T-helper 9 cell (primary cell): ENCODE data around the gene SUMF1.
A peak's percentile ranks its signal among the peaks of the same experiment; 100 is the strongest.

ENCODE experiments used
- DNase-seq: peaks from one replicate; pipeline ENCODE4 v3.0.0-alpha.2; 2020
- total RNA-seq, 2 donors: gene quantifications; one replicate each; lab custom pipeline; 2026; lab: John Stamatoyannopoulos, UW

Gene SUMF1
- total RNA-seq = 16.9 to 23.2 reads per million in 2 donors

DNA sequence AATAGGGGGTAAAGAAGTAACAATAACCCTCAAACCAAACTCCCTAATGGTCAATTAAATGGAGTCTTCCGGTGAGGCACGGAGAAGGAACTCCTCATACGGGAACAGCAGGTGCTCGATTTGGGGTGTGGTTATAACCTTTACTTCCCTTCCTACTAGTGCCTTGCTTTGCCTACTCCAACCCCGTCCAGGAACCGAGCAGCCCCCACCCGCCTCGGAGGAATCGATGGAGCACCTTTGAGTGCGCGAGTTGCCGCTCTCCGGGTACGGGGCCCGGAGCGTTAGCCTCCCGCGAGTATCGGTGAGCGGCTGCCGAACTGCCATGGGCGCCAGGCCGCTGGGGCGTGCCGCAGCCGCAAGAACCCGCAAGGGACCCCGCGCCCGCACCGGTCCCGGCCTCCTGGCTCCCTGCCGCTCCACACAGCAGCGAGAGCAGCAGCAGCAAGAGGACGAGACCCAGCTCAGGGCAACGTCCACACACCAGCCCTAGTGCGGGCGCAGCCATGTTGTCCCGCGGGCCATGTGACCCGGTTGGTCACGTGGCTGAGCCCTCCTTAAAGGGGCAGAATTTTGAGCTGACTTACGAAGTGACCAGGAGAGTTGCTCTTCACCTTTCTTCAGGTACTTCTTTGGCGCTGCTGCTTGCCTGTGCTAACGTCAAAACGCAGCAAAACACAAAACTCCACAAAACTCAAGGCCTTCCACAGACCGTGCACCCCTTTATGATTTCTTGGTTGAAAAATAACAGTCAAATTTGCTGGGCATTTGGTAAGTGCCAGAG, at the start of gene SUMF1:
Gene SUMF1 (minus strand): TSS at position 529 of the 781 bp plus-strand sequence. CDS start 24 bp downstream, at position 505.
- DNase-seq = peak; percentile 62

DNA sequence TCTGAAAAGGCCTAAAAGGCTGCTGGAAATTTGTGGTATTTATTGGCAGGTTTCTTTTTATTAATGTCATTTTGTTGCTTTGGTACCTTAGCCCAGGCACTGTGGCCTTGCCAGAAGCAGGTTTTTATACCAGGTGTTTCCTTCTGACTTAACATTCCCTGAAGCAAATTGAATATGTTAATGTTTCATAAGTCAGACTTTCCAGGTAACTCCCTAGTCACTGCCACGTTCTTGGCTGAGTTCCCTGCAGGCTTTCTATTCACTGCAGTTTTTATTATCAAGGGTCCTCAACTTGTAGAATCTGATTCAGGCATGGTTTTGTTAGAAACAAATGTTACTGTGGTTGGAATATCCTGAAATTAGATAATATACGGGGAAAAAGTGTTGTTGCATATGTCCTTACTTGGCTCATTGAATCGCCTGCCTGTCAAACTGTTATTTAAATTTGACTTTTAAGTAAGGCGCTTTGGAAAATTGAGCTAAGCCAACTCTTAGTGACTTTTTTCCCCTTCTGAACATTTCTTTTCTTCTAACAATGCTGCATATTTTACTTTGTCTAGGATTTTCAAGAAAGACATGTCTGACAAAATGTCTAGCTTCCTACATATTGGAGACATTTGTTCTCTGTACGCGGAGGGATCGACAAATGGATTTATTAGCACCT, 49.0 kb upstream of the SUMF1 start:
- DNase-seq = no peak

DNA sequence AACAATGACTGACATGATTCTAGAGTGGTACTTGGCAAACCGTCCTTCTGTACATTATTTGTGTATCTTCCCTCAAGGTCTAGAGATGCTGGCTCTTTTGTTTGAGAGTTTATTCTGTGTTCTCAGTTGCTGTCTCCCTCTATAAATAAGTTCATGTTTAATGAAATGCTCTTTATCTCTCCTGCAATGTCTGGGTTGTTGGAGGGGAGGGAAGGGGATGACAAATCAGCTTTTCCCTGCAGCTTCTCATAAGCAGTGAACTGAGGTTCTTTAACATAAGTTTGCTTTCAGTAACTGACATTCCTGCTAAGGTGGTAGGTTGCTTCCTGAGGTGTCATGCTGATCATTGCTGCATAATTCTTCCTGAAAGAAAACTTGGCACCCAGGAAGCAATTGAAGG, 47.8 kb upstream of the SUMF1 start:
- DNase-seq = no peak

DNA sequence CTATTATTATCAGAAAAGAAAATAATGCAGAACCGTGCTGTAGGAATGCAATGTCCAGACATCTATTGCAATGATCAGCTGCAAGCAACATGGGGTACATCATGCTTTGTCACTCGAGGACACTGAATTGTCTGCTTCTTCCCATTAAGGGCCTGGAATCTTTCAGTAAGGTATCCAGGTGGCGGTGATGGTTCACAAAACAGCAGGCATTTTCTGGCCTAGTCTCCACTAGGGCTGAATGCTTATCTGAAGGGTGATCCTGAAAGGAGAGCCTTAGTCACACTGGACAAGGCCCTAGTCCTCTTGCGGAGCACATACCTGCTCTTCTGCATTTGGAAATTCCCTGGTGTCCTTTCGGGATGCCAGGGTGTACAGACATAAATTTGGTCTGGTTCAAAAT, 47.3 kb upstream of the SUMF1 start:
- no peak for DNase-seq

DNA sequence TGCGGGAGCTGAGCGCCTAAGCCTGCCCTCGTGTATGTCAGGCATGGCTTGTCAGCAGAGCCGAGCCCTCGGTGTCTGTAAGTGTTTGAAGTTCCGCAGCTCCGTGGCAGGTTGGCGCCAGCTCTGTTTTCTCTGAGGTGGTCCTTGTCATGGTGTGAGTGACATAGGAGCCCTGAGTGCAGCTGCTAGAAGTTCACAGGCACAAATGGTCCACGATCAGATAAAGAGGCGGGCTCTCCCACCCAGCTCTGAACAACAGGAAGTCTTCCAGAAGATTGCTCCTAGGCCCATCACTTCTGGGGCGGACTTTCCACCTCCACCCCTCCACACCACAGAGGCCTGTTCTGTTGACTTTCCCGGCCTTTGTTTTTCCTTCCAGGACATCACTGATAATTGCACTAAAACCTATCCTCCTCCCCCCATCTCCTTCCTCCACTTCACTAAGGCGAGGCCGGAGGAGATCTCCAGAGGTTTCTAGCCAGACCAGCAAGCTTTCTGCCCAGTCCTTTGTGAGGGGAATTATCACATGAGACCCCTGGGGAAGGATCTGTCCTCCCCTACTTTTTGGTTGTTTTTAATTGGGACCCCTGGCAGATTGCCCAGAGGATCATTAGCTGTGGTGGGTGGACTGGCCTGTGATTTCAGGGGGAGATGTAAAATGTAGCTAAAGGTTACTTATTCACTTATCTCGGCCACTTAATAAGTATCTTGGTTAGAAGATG, 46.0 kb upstream of the SUMF1 start:
- DNase-seq = no peak

DNA sequence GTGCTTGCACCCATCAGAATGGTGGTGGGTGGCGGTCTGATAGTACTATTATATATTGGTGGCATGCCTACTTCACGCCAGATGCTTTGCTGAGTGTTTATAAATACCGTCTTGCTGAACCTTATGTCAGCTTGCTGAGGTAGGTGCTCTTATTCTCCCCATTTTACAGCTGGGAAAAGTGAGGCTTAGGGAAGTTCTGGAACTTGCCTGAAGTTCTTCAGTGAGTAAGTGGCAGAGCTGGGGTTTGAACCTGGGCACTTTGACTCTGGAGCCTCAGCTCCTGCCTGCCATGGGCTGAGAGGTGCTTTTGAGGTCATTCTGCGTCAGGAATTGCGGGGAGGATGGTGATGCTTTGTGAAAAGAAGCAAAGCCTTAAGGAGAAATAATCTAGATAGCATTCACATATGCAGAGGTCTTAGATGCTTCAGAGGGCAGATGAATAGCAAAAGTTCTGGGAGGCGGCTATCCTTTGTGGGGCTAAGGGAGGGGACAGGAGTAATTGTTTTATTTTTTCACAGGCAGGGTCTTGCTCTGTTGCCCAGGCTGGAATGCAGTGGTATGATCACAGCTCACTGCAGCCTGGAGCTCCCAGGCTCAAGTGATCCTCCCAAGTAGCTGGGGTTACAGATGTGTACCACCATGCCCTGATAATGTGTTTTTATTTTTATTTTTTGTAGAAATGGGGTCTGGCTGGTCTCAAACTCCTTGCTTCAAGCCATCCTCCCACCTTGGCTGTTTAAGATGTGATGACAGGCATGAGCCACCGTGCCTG, 44.6 kb upstream of the SUMF1 start:
- no peak for DNase-seq

DNA sequence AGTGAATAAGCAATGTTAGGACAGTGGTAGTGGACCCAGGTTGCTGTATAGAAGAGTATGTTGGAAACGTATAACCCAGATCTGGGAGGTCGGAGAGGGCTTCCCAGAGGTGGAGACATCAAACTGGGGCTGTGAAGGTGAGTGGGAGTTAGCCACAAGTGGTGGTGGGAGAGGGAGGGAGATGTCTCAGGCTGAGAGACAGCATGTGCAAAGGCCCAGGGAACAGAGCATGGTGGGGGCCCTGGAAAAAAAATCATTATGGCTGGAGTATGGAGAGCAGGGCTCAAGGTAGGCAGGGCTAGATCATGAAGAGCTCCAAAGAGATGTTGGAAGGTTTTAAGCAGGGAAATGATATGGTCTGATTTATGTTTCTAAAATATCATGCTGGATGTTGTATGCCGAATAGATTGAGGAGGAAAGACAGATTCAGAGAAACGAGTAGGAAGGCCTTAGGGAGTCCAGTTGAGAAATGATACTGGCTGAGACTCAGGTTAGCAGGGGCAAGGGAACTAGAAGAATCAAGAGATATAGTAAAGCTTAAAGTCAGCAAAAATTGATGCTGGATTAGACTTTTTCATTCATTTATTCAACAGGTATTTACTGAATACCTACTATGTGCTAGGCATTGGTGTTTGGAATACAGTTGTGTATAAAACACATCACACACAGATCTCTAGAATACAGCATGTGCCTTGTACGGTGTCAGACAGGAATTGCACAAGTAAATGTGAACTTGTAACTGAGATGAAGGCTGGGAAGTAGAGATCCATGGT, 43.1 kb upstream of the SUMF1 start:
- DNase-seq = no peak

DNA sequence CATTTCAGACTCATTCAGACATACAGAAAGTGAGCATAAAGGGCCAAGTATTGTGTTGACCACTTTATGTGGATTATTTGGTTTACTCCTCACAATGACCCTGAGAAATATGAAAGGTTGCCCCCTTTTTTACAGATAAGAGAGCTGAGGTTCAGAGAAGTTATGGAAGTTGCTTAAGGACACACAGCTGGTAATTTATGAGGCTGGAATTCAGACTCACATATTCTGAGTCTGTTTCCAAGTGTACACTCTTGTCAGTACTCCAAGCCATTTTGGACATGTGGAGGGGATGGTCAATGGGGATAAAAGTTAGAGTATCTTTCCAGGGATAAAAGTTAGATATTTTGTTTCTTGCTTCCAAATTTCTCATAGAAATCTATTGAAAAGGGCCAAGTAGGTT, 42.0 kb upstream of the SUMF1 start:
- DNase-seq = no peak

DNA sequence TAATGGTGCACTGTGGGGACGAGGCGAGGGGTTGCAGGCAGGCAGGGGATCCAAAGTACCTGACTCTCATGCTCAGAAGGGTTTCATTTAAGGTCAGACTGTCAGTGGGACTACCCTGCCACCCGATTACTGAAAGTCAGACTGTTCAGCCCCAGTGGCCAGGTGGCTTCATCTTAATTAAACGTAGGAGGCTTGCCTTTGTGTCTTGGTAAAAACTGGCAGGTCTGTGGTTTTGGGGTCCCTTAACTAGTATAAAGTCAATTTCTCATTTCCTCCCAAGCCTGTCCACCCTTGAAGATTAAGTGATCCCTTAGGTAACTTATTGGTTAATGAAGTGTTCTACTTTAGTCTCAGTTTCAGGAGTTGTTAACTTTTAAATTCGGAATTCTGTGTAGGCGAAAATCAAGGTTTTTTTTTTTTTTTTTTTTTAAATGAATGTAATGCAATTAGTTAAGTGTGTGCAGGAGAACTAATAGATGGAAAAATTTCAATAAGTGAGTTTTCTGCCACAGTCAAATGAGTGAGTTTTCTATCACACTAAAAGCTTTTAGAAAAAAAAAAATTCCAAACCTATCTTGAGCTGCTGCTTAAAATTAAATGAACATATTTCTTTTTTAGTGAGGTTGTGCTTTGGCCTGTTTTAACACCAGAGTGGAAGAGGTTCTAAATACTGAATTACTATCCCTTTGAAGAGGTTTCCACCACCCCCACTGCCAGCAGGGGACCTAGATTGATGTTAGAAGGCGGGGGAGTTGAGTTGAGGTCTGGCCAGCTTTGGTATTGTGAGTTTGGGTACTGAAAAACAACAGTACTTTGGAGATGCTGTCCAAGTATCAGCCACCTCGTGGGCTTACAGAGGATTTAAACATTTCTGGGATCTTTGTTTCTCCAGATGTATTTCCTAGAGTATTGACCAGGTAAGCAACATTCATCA, 41.2 kb upstream of the SUMF1 start:
- DNase-seq = no peak

DNA sequence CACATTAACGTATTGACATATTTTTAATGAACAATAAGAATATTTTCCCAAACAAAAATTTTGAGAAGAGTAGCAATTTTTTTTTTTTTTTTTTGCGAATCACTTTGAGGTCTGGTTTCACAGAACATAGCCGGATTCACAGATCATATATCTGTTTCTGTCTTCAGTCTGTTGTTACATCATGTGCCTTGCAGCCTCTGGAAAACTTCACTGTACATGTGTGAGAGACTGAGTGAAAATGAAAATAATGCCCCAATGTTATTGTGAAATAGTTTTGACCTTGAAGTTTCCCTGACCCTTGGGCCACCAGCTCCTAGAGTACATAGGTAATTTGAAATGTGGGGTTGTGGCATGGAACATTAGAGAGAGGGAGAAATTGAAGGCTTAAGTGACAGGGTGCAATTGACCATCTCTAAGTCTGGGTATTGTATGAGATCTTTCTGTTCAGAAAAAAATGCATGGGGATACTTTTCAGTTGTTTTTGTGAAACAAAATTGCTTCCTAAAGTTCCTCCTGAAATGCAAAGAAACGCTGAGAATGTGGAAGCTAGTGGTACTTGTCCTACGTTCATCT, 40.0 kb upstream of the SUMF1 start:
- DNase-seq = no peak

DNA sequence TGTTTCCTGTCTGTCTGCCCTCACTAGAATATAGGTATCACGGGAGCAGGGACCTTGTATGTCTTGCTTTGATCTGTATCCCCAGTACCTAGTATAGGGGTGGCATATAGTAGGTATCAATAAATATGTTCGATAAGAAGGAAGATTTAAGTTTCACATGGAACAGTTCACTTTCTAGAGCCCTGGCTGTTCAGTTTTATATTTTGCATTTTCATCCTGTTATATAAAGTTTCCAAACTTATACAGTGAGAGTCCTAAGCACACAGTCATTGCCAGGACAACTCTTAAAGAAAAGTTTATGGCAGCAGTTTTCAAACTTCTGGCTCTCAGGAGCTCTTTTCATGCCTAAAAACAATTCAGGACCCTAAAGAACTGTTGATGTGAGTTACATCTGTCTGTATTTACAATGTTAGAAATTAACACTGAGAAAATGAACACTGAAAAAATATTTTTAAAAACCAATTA, 39.5 kb upstream of the SUMF1 start:
- DNase-seq = no peak

DNA sequence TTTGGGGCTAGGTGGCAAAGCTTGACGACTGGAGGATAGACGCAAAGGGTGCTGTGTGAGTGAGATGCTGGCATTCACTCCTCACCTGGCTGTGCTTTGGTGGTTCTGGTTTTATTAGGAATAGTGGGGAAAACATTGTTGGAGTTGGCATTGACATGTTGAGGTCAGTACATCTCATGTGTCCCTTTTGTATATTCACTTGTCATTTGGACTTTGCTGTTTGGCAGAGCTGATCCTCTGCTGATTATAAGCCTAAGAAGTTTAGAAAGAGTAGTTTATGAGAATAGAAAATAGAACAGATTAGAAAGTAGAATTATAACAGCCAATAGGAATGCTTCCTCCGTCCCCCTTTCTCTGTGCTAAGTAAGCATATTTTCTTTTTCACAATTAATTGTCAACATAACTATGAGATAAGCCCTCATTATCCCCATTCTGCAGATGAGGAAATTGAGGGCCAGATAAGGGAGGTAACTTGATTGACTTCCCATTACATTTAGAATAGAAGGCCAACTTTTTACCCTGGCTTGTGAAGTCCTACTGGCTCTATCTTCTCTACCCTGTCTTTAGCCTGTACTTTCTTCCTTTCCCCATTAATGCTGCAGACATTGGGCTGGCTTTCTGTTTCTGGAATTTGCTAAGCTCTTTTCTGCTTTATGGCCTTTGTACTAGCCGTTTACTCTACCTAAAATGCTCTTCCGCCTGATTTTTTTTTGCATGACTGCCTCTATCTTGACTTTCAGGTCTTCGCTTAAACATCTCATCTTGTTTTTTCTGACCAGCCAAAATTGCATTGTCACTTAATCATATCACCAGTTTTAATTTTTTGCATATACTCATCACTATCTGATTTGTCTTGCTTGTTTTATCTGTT, 38.9 kb upstream of the SUMF1 start:
- DNase-seq = no peak

DNA sequence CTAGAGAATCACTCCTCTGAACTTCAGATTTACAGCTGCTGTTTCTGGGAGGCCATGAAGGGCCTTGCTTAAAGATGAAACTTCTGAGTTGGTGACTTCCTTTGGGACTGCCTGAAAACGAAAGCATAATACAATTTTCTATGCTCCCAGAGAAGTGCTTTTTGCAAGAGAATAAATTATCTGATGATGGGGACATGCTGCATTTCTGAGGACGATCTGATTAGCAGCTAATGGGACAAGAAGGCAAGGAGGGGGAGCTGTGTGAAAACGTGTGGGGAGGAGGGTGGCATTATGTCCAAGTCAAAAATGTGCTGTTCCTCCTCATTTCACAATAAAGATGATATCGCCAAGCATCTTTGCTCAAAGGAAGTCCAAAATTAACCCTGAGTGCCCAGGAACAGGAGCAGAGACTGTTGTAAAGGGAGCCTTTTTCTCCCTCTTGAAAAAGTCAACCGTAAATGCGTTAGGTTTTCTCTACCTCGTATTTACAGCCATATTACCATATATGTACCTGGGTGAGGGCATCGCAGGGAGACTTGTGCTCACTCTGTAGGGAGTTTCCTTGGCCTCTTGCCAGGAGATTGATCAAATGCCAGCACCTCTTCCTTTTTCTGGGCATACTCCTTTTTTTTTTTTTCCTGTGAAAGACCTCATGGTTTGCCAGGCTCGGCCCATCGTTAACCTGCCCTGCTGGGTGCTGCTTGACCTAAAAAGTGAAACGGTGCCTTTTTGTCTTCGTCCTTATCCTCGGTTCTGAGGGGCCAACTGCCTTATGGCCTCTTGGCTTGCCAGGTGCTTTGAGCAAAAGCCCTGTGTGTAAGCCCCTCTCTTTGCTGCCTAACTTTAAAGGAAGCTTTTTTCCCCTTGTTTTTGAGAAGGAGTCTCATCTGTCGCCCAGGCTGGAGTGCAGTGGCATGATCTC, 37.5 kb upstream of the SUMF1 start:
- DNase-seq = no peak

DNA sequence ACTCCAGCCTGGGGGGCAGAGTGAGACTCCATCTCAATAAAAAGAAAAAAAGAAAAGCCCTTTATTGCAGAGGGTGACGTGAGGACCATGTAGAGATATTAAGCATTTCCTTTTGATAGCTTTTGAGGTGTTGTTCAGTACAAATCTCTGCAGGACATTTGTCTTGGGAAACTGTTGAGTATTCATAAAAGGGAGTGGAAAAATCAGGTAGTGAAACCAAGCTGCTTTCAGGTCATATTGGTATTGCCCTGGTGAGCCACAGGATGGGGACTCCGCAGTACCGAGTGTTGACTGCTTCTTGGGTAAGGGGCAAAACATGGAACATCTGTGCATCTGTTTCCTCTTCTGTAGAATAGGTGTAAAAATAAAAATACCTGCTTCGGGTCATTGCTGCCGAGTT, 36.0 kb upstream of the SUMF1 start:
- no peak for DNase-seq

DNA sequence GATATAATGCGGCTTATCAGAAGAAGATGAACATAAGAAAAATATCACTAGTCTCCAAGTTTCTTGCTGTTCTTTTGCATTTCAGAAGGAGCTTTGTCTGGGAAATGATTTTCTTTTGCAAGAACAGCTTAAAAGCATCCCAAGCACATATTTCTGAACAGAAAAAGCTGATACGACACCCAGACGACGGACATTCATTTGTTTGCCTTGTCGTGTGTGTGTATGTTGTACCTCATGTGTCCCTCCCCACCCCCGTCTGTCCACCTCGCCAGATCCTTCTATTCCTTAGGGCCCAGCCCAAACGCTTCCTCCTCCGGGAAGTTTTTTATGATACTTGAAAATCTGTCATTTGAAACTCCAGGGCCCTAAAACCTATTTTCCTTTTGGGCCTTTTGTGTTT, 34.9 kb upstream of the SUMF1 start:
- DNase-seq = no peak

DNA sequence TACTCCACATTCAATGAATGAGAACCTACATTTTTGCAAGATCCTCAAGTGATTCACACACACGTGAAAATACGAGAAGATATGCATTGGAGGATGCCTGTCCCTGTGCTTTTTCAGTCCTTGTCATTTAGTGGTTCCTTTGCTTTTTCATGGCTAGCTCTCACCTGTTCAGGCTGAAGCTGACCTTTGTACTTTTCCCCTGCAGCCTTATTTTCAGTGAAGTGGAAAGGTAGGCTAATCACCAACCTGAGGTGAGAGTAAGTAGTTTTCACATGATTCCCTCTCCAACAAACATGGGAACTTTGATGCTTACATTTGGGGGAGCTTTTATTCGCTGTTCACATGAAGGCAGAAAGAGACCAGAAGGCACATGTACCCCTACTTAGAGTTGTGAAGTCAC, 34.4 kb upstream of the SUMF1 start:
- no peak for DNase-seq

DNA sequence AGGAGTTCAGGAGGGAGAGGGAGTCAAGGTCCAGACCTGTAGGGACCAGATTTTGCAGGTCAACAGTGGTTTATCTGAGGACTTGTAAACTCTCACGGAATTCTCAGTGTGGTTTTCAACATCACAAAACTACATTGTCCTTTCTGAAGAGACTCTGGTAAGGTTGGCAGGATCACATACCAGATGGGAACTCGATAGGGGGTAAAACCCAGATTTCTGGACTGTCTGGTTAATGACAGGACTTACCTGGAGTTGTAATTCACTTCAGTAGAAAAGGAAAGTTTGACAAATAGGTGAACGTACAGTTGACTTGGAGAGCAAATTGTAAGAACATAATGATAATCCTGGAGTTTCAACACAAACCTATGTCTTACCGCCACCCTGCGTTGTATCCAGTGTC, 31.4 kb upstream of the SUMF1 start:
- DNase-seq = no peak

DNA sequence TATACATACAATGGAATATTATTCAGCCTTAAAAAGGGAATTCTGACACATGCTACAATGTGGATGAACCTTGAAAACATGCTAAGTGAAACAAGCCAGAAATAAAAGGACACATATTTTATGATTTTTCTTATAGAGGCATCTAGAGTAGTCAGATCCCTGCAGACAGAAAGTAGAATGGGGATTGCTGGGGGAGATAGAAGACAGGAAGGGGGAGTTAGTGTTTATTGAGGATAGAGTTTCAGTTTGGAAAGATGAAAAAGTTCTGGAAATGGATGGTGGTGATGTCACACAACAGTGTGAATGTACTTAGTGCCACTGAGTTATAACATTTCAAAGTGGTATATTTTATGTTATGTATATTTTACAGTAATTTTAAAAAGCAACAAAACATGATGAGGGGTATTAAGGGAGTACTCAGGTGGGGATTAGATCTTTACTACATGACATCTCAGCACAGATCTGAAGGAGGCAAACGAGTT, 30.8 kb upstream of the SUMF1 start:
- DNase-seq = no peak
